Neural progenitor cell (in vitro differentiated cells): ENCODE measurements around the gene PLXDC2.

Source experiments
- CTCF ChIP-seq: fragments of 200-600 bp; sonication (generic); IDR thresholded peaks from 2 replicates; pipeline ENCODE4 v1.5.1; 2017; ENCODE audit warnings: antibody characterized with exemption, mild to moderate bottlenecking
- EZH2 ChIP-seq: fragments of 200-600 bp; sonication (generic); IDR thresholded peaks from 2 replicates; pipeline ENCODE4 v1.6.1; 2017; ENCODE audit warnings: antibody characterized with exemption, mild to moderate bottlenecking, moderate library complexity

GRCh38 chr10:19913987-19914386 lies 97.8 kb downstream of the PLXDC2 start:
- TF ChIP-seq CTCF (no peak), EZH2 (no peak)
